D721Med (cell line): Measurements from ENCODE around the gene YY2.
"Not testable (repeated sequence)": the region's sequence is repeated elsewhere in the genome, so short reads cannot be mapped to it uniquely, and the experiment has no call there.

Source experiments
- DNase-seq: peaks from one replicate; pipeline ENCODE4 v3.0.0; 2011; ENCODE audit warnings: low spot score; ENCODE audit not compliant: insufficient read length
- FAIRE-seq: peaks from 2 replicates; lab custom pipeline; 2011; peaks lifted over from hg19 to GRCh38; lab: Jason Lieb, UNC
- CTCF ChIP-seq: IDR thresholded peaks from 2 replicates; pipeline ENCODE4 v1.5.1; 2012; ENCODE audit warnings: mild to moderate bottlenecking, control low read depth; ENCODE audit not compliant: insufficient read depth; ENCODE audit errors: missing control alignments

The YY2 gene

GRCh38 chrX:21855937-21856415 lies at the start of gene YY2:
YY2 (plus strand) TSS chrX:21855987; CDS start chrX:21856485, 498 bp downstream.
- no peak for FAIRE-seq
- no peak for DNase-seq
- TF ChIP-seq CTCF: no peak

GRCh38 chrX:21806691-21807090 lies 49.1 kb upstream of the YY2 start:
- no peak for TF ChIP-seq CTCF
- no peak for DNase-seq

GRCh38 chrX:21811832-21812231 lies 44.0 kb upstream of the YY2 start:
- no peak for TF ChIP-seq CTCF
- FAIRE-seq: no peak
- no peak for DNase-seq

More at GRCh38 chrX:21806691-21807090, 49.1 kb upstream of the YY2 start:
- FAIRE-seq: no peak

GRCh38 chrX:21812628-21813027 lies 43.2 kb upstream of the YY2 start:
- TF ChIP-seq CTCF: no peak
- DNase-seq: no peak
- no peak for FAIRE-seq

- FAIRE-seq (no peak), DNase-seq (no peak)
- no peak for TF ChIP-seq CTCF
These were observed 42.0 kb upstream of the YY2 start for GRCh38 chrX:21813612-21814368.

- FAIRE-seq: no peak
- DNase-seq: no peak
- TF ChIP-seq CTCF: no peak
These were observed 39.7 kb upstream of the YY2 start for GRCh38 chrX:21816136-21816535.

- DNase-seq, FAIRE-seq: not testable (repeated sequence)
These were observed 35.6 kb upstream of the YY2 start for GRCh38 chrX:21820170-21820569.

GRCh38 chrX:21821875-21822274 lies 33.9 kb upstream of the YY2 start:
- DNase-seq (no peak), FAIRE-seq (no peak)
- no peak for TF ChIP-seq CTCF
